NB4 (cell line): ENCODE results near the gene RTN3.

Source experiments
- POLR2A ChIP-seq: IDR thresholded peaks from 2 replicates; pipeline ENCODE4 v1.6.1; 2011; ENCODE audit warnings: mild to moderate bottlenecking; ENCODE audit not compliant: insufficient read length; ENCODE audit errors: extremely low read depth
- TF ChIP-seq, protein P1 (sequence below): IDR thresholded peaks from one replicate; pipeline ENCODE4 v1.5.1; 2012; ENCODE audit warnings: low read depth, low read length

DNA sequence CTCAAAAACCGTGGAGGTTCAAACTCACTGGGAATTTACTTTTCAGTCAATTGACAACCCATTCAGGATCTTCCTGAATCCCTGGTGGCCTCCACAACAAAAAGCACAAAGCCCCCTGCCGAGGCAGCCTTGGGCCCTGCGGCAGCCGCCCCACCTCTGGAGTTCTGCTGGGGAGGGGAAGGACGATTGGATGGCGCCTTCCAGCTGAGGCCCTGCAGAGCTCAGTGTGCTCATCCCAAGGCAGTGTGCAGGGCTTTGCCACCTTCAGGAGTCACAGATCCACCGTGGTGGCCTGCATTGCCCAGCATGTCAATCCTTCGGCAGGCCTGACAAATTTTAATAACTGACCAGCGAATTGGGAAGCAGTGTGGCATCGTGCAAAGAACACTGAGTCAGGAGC lies 79.9 kb downstream of the RTN3 start:
- TF ChIP-seq, protein P1, sequence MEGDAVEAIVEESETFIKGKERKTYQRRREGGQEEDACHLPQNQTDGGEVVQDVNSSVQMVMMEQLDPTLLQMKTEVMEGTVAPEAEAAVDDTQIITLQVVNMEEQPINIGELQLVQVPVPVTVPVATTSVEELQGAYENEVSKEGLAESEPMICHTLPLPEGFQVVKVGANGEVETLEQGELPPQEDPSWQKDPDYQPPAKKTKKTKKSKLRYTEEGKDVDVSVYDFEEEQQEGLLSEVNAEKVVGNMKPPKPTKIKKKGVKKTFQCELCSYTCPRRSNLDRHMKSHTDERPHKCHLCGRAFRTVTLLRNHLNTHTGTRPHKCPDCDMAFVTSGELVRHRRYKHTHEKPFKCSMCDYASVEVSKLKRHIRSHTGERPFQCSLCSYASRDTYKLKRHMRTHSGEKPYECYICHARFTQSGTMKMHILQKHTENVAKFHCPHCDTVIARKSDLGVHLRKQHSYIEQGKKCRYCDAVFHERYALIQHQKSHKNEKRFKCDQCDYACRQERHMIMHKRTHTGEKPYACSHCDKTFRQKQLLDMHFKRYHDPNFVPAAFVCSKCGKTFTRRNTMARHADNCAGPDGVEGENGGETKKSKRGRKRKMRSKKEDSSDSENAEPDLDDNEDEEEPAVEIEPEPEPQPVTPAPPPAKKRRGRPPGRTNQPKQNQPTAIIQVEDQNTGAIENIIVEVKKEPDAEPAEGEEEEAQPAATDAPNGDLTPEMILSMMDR, result no peak
- peak; percentile 7 for TF ChIP-seq POLR2A
